GM23338 (cell line): ENCODE data around the gene RNF152. TPM values are rescaled to one million over a fixed set of nuclear protein-coding genes. Genes with fewer than 3 reads are reported as not detected.

Experiments used
- ATAC-seq: fragments of 200-7000 bp; cut with Tn5 transposase; 3 replicates; pipeline ENCODE4 v1.9.1; 2020
- DNase-seq: peaks from one replicate; pipeline ENCODE4 v3.0.0-alpha.2; 2015; ENCODE audit warnings: low spot score
- H2AFZ ChIP-seq: fragments of 200-600 bp; sonication (generic); 2 replicates; pipeline ENCODE4 v1.8.0; 2016; ENCODE audit warnings: antibody characterized with exemption, mild to moderate bottlenecking, moderate library complexity
- H3F3A ChIP-seq: fragments of 200-600 bp; sonication (generic); replicated peaks from 2 replicates; pipeline ENCODE4 v1.8.0; 2017; ENCODE audit warnings: antibody characterized with exemption, mixed run types, low read depth
- H3K27ac ChIP-seq: fragments of 200-600 bp; sonication (generic); 2 replicates; pipeline ENCODE4 v1.6.1; 2016; ENCODE audit warnings: low read depth
- H3K27me3 ChIP-seq: fragments of 200-600 bp; sonication (generic); 2 replicates; pipeline ENCODE4 v1.8.0; 2016; ENCODE audit warnings: mild to moderate bottlenecking, mixed run types, moderate library complexity; ENCODE audit not compliant: insufficient read depth
- H3K36me3 ChIP-seq: fragments of 200-600 bp; sonication (generic); 2 replicates; pipeline ENCODE4 v1.8.0; 2016; ENCODE audit warnings: mild to moderate bottlenecking; ENCODE audit not compliant: insufficient read depth
- H3K4me1 ChIP-seq: fragments of 200-600 bp; sonication (generic); 2 replicates; pipeline ENCODE4 v1.8.0; 2016; ENCODE audit warnings: mild to moderate bottlenecking, moderate library complexity; ENCODE audit not compliant: insufficient read depth
- H3K4me2 ChIP-seq: fragments of 200-600 bp; sonication (generic); 2 replicates; pipeline ENCODE4 v1.7.1; 2017; ENCODE audit warnings: mixed run types
- H3K4me3 ChIP-seq: fragments of 200-600 bp; sonication (generic); 2 replicates; pipeline ENCODE4 v1.6.1; 2016; ENCODE audit warnings: mixed run types
- H3K79me2 ChIP-seq: fragments of 200-600 bp; sonication (generic); replicated peaks from 2 replicates; pipeline ENCODE4 v1.8.0; 2017; ENCODE audit warnings: mild to moderate bottlenecking; ENCODE audit not compliant: insufficient read depth
- H3K9me2 ChIP-seq: fragments of 200-600 bp; sonication (generic); 2 replicates; pipeline ENCODE4 v1.8.0; 2017; ENCODE audit not compliant: insufficient read depth
- H4K20me1 ChIP-seq: fragments of 200-600 bp; sonication (generic); replicated peaks from 2 replicates; pipeline ENCODE4 v1.8.0; 2017; ENCODE audit warnings: mild to moderate bottlenecking; ENCODE audit not compliant: insufficient read depth
- H3K27ac Mint-ChIP-seq: 2 replicates; pipeline ENCODE4 v1.8.0; 2020; ENCODE audit warnings: inconsistent platforms, mild to moderate bottlenecking, moderate library complexity, mixed read lengths
- H3K27me3 Mint-ChIP-seq: 3 replicates; pipeline ENCODE4 v1.8.0; 2022; ENCODE audit warnings: low read depth, mild to moderate bottlenecking, moderate library complexity, mixed read lengths, inconsistent platforms; ENCODE audit not compliant: insufficient read depth, poor library complexity
- H3K36me3 Mint-ChIP-seq: 3 replicates; pipeline ENCODE4 v1.8.0; 2021; ENCODE audit warnings: low read depth, mild to moderate bottlenecking, inconsistent platforms, moderate library complexity, mixed read lengths
- H3K4me1 Mint-ChIP-seq: 3 replicates; pipeline ENCODE4 v1.8.0; 2020; ENCODE audit warnings: mild to moderate bottlenecking, inconsistent platforms, mixed read lengths
- H3K4me3 Mint-ChIP-seq: 3 replicates; pipeline ENCODE4 v1.8.0; 2021; ENCODE audit warnings: moderate library complexity, mild to moderate bottlenecking, inconsistent platforms, mixed read lengths
- H3K9me3 Mint-ChIP-seq: 3 replicates; pipeline ENCODE4 v1.8.0; 2020; ENCODE audit warnings: moderate library complexity, mild to moderate bottlenecking, inconsistent platforms, mixed read lengths
- CREB1 ChIP-seq: fragments of 250-450 bp; sonication (Bioruptor Pico); IDR thresholded peaks from 2 replicates; pipeline ENCODE4 v1.5.0; 2020; ENCODE audit warnings: low read depth, mild to moderate bottlenecking, moderate library complexity
- EZH2 ChIP-seq: fragments of 200-600 bp; sonication (generic); IDR thresholded peaks from one replicate; pipeline ENCODE4 v1.8.0; 2017; ENCODE audit warnings: antibody characterized with exemption, mild to moderate bottlenecking, low read depth; ENCODE audit not compliant: unreplicated experiment
- EZH2phosphoT487 ChIP-seq: fragments of 200-600 bp; sonication (generic); IDR thresholded peaks from one replicate; pipeline ENCODE4 v1.8.1; 2018; ENCODE audit warnings: antibody characterized with exemption; ENCODE audit not compliant: unreplicated experiment
- JUNB ChIP-seq: IDR thresholded peaks from one replicate; pipeline ENCODE4 v1.6.1; 2016; ENCODE audit warnings: antibody characterized with exemption; ENCODE audit not compliant: unreplicated experiment
- NANOG ChIP-seq: IDR thresholded peaks from 2 replicates; pipeline ENCODE4 v1.6.1; 2016; ENCODE audit warnings: antibody characterized with exemption, borderline replicate concordance
- POLR2AphosphoS5 ChIP-seq: IDR thresholded peaks from 2 replicates; pipeline ENCODE4 v1.6.1; 2016; ENCODE audit warnings: antibody characterized with exemption, low read depth
- REST ChIP-seq: IDR thresholded peaks from one replicate; pipeline ENCODE4 v1.6.1; 2018; ENCODE audit warnings: antibody characterized with exemption; ENCODE audit not compliant: unreplicated experiment
- STAT1 ChIP-seq: IDR thresholded peaks from one replicate; pipeline ENCODE4 v1.6.1; 2016; ENCODE audit warnings: antibody characterized with exemption; ENCODE audit not compliant: unreplicated experiment
- ZNF114 ChIP-seq: fragments of 250-450 bp; sonication (Bioruptor Pico); IDR thresholded peaks from 2 replicates; pipeline ENCODE4 v1.5.0; 2020; ENCODE audit warnings: mild to moderate bottlenecking, moderate library complexity
- ZNF331 ChIP-seq: fragments of 250-450 bp; sonication (Bioruptor Pico); IDR thresholded peaks from 2 replicates; pipeline ENCODE4 v1.5.0; 2020; ENCODE audit warnings: low read depth, mild to moderate bottlenecking, moderate library complexity
- polyA plus RNA-seq: library from polyadenylated mRNA; unstranded; fragments of >200 nt; fragmentation: Nextera tagmentation; extraction: Ambion mirVana; gene quantifications from 2 replicates; pipeline ENCODE4 v1.2.1, GENCODE V29; 2016
- total RNA-seq: library from RNA; depleted of rRNA; stranded (reverse); fragments of >200 nt; shearing (Covaris generic); gene quantifications from 2 replicates; pipeline ENCODE4 v1.2.3, GENCODE V29; 2014
- TF ChIP-seq, protein P1 (sequence below): fragments of 250-450 bp; sonication (Bioruptor Pico); IDR thresholded peaks from 2 replicates; pipeline ENCODE4 v1.5.0; 2020; ENCODE audit warnings: mild to moderate bottlenecking, moderate library complexity
- TF ChIP-seq, protein P2 (sequence below): IDR thresholded peaks from 2 replicates; pipeline ENCODE4 v1.6.1; 2016; ENCODE audit warnings: antibody characterized with exemption
- TF ChIP-seq, protein P3 (sequence below), 2 experiments: fragments of 200-600 bp in 1 of 2; sonication (generic) in 1 of 2; conservative IDR thresholded peaks; 2 replicates each; pipeline versions ENCODE4 v1.5.1 to v1.6.1; 2016 to 2017; ENCODE audit warnings: antibody characterized with exemption in 2 of 2, low read depth in 2 of 2, mild to moderate bottlenecking in 2 of 2, moderate library complexity in 1 of 2

Gene RNF152
- total and polyA plus RNA-seq, 2 experiments from 2014 or later: 1.2 to 2.9 TPM

- DNase-seq (no peak), ATAC-seq (no peak)
- H3F3A ChIP-seq: no peaks in the 10 kb centered on the region
- no peaks in the 10 kb centered on the region for H3K27me3 Mint-ChIP-seq
- no peak overlapping the region for H3K4me3 Mint-ChIP-seq
- no peaks in the 10 kb centered on the region for H3K36me3 Mint-ChIP-seq
- no peaks in the 10 kb centered on the region; the same call in 2 of the 3 replicates for H3K9me3 Mint-ChIP-seq
- H2AFZ ChIP-seq: no peak overlapping the region
- no peak for TF ChIP-seq EZH2
- no peak for TF ChIP-seq REST
- TF ChIP-seq, protein P1, sequence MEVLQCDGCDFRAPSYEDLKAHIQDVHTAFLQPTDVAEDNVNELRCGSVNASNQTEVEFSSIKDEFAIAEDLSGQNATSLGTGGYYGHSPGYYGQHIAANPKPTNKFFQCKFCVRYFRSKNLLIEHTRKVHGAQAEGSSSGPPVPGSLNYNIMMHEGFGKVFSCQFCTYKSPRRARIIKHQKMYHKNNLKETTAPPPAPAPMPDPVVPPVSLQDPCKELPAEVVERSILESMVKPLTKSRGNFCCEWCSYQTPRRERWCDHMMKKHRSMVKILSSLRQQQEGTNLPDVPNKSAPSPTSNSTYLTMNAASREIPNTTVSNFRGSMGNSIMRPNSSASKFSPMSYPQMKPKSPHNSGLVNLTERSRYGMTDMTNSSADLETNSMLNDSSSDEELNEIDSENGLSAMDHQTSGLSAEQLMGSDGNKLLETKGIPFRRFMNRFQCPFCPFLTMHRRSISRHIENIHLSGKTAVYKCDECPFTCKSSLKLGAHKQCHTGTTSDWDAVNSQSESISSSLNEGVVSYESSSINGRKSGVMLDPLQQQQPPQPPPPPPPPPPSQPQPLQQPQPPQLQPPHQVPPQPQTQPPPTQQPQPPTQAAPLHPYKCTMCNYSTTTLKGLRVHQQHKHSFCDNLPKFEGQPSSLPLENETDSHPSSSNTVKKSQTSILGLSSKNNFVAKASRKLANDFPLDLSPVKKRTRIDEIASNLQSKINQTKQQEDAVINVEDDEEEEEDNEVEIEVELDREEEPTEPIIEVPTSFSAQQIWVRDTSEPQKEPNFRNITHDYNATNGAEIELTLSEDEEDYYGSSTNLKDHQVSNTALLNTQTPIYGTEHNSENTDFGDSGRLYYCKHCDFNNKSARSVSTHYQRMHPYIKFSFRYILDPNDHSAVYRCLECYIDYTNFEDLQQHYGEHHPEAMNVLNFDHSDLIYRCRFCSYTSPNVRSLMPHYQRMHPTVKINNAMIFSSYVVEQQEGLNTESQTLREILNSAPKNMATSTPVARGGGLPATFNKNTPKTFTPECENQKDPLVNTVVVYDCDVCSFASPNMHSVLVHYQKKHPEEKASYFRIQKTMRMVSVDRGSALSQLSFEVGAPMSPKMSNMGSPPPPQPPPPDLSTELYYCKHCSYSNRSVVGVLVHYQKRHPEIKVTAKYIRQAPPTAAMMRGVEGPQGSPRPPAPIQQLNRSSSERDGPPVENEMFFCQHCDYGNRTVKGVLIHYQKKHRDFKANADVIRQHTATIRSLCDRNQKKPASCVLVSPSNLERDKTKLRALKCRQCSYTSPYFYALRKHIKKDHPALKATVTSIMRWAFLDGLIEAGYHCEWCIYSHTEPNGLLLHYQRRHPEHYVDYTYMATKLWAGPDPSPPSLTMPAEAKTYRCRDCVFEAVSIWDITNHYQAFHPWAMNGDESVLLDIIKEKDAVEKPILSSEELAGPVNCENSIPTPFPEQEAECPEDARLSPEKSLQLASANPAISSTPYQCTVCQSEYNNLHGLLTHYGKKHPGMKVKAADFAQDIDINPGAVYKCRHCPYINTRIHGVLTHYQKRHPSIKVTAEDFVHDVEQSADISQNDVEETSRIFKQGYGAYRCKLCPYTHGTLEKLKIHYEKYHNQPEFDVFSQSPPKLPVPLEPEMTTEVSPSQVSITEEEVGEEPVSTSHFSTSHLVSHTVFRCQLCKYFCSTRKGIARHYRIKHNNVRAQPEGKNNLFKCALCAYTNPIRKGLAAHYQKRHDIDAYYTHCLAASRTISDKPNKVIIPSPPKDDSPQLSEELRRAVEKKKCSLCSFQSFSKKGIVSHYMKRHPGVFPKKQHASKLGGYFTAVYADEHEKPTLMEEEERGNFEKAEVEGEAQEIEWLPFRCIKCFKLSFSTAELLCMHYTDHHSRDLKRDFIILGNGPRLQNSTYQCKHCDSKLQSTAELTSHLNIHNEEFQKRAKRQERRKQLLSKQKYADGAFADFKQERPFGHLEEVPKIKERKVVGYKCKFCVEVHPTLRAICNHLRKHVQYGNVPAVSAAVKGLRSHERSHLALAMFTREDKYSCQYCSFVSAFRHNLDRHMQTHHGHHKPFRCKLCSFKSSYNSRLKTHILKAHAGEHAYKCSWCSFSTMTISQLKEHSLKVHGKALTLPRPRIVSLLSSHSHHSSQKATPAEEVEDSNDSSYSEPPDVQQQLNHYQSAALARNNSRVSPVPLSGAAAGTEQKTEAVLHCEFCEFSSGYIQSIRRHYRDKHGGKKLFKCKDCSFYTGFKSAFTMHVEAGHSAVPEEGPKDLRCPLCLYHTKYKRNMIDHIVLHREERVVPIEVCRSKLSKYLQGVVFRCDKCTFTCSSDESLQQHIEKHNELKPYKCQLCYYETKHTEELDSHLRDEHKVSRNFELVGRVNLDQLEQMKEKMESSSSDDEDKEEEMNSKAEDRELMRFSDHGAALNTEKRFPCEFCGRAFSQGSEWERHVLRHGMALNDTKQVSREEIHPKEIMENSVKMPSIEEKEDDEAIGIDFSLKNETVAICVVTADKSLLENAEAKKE: no peak
- no peak for TF ChIP-seq JUNB
- no peak for TF ChIP-seq NANOG
- TF ChIP-seq EZH2phosphoT487: no peak
- TF ChIP-seq POLR2AphosphoS5: no peak
- TF ChIP-seq STAT1: no peak
- no peak for TF ChIP-seq ZNF331
- TF ChIP-seq ZNF114 (CRISPR knock-in tag): no peak
- TF ChIP-seq, protein P2, sequence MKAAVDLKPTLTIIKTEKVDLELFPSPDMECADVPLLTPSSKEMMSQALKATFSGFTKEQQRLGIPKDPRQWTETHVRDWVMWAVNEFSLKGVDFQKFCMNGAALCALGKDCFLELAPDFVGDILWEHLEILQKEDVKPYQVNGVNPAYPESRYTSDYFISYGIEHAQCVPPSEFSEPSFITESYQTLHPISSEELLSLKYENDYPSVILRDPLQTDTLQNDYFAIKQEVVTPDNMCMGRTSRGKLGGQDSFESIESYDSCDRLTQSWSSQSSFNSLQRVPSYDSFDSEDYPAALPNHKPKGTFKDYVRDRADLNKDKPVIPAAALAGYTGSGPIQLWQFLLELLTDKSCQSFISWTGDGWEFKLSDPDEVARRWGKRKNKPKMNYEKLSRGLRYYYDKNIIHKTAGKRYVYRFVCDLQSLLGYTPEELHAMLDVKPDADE: no peak
- TF ChIP-seq, protein P3, sequence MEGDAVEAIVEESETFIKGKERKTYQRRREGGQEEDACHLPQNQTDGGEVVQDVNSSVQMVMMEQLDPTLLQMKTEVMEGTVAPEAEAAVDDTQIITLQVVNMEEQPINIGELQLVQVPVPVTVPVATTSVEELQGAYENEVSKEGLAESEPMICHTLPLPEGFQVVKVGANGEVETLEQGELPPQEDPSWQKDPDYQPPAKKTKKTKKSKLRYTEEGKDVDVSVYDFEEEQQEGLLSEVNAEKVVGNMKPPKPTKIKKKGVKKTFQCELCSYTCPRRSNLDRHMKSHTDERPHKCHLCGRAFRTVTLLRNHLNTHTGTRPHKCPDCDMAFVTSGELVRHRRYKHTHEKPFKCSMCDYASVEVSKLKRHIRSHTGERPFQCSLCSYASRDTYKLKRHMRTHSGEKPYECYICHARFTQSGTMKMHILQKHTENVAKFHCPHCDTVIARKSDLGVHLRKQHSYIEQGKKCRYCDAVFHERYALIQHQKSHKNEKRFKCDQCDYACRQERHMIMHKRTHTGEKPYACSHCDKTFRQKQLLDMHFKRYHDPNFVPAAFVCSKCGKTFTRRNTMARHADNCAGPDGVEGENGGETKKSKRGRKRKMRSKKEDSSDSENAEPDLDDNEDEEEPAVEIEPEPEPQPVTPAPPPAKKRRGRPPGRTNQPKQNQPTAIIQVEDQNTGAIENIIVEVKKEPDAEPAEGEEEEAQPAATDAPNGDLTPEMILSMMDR (conservative IDR thresholded peaks at IDR 0.05; ENCODE audit: low read depth in 2 of 2): no peak
- TF ChIP-seq CREB1 (CRISPR knock-in tag): no peak
- H3K4me3 ChIP-seq: no peak overlapping the region
- no peaks in the 10 kb centered on the region for H4K20me1 ChIP-seq
- no peak overlapping the region for H3K27ac ChIP-seq
- H3K4me2 ChIP-seq: no peak overlapping the region
- H3K4me1 ChIP-seq: no peaks in the 10 kb centered on the region
- H3K9me2 ChIP-seq: no peaks in the 10 kb centered on the region
- no peaks in the 10 kb centered on the region for H3K27me3 ChIP-seq
- no peak overlapping the region for H3K27ac Mint-ChIP-seq
- H3K36me3 ChIP-seq: no peaks in the 10 kb centered on the region
- no peaks in the 10 kb centered on the region for H3K79me2 ChIP-seq
- H3K4me1 Mint-ChIP-seq: no peaks in the 10 kb centered on the region; the same call in 2 of the 3 replicates
Measured at GRCh38 chr18:61883547-61883946, 9.3 kb downstream of the RNF152 start.
